HL-60 (cell line): ENCODE data around the gene POR.
A peak's percentile ranks its signal among the peaks of the same experiment; 100 is the strongest.

Source experiments
- DNase-seq, 2 experiments: peaks; one replicate each; pipeline ENCODE4 v3.0.0-alpha.2; 2010 to 2020; ENCODE audit warnings: low read depth in 1 of 2, low spot score in 1 of 2
- H3K27ac ChIP-seq: fragments of 250-450 bp; sonication (Bioruptor Pico); replicated peaks from 2 replicates; pipeline ENCODE4 v1.5.1; 2020; ENCODE audit warnings: mild to moderate bottlenecking, moderate library complexity
- H3K27me3 ChIP-seq: fragments of 250-450 bp; sonication (Bioruptor Pico); 2 replicates; pipeline ENCODE4 v1.5.1; 2021; ENCODE audit warnings: mild to moderate bottlenecking, moderate library complexity; ENCODE audit not compliant: insufficient read depth, poor library complexity, severe bottlenecking
- H3K4me3 ChIP-seq: replicated peaks from 2 replicates; pipeline ENCODE4 v1.5.1; 2011; ENCODE audit warnings: mild to moderate bottlenecking, control low read depth, low read length; ENCODE audit not compliant: insufficient read depth
- CTCF ChIP-seq: IDR thresholded peaks from one replicate; pipeline ENCODE4 v1.5.1; 2011; ENCODE audit warnings: low read length, control low read depth, inconsistent platforms; ENCODE audit not compliant: insufficient read depth
- GABPA ChIP-seq: IDR thresholded peaks from 2 replicates; pipeline ENCODE4 v1.6.1; 2012; ENCODE audit warnings: low read depth
- POLR2AphosphoS5 ChIP-seq: IDR thresholded peaks from 2 replicates; pipeline ENCODE4 v1.6.1; 2012; ENCODE audit warnings: low read depth
- REST ChIP-seq: IDR thresholded peaks from 2 replicates; pipeline ENCODE4 v1.6.1; 2012; ENCODE audit warnings: low read depth; ENCODE audit not compliant: insufficient replicate concordance
- SPI1 ChIP-seq: IDR thresholded peaks from 2 replicates; pipeline ENCODE4 v1.6.1; 2012; ENCODE audit warnings: low read depth, mild to moderate bottlenecking, borderline replicate concordance

The POR gene

GRCh38 chr7:75945297-75946168 lies 30.6 kb downstream of the POR start:
- no peak overlapping the region for H3K4me3 ChIP-seq
- H3K27me3 ChIP-seq, result no peaks in the 10 kb centered on the region
- TF ChIP-seq CTCF (no peak), POLR2AphosphoS5 (no peak), SPI1 (no peak)
- 0 out of 2 replicates have a peak overlapping the region, but pooled peaks have one; percentile 1 for H3K27ac ChIP-seq
- DNase-seq, result peak; percentile 75 to 76

GRCh38 chr7:75946207-75946855 lies 31.4 kb downstream of the POR start:
- TF ChIP-seq GABPA, result no peak
- no peak for TF ChIP-seq CTCF
- no peak for TF ChIP-seq SPI1
- TF ChIP-seq POLR2AphosphoS5, result no peak
- no peak for TF ChIP-seq REST
- Histone ChIP-seq H3K4me3 (no peak overlapping the region), H3K27me3 (no peaks in the 10 kb centered on the region), H3K27ac (0 out of 2 replicates have a peak overlapping the region, but pooled peaks have one; percentile 1)
- no peak for DNase-seq

GRCh38 chr7:75948179-75948578 lies 33.2 kb downstream of the POR start:
- TF ChIP-seq GABPA, result no peak
- no peak overlapping the region for H3K4me3 ChIP-seq
- DNase-seq, result no peak
- H3K27ac ChIP-seq, result no peak overlapping the region
- no peaks in the 10 kb centered on the region for H3K27me3 ChIP-seq

- no peak for DNase-seq
Measured at GRCh38 chr7:75950111-75950681, 35.2 kb downstream of the POR start.

More at GRCh38 chr7:75950111-75950681, 35.2 kb downstream of the POR start:
- Histone ChIP-seq H3K27ac (no peak overlapping the region), H3K27me3 (no peaks in the 10 kb centered on the region), H3K4me3 (no peak overlapping the region)
- TF ChIP-seq GABPA, result no peak
- TF ChIP-seq CTCF, result no peak
- no peak for TF ChIP-seq REST
